A375 (cell line): ENCODE results near the gene DLEU7. TPM values are rescaled to one million over a fixed set of nuclear protein-coding genes. Genes with fewer than 3 reads are reported as not detected.

Experiments
- small RNA-seq: library from RNA; depleted of rRNA; stranded (forward); fragments of <200 nt; gene quantifications from one replicate; pipeline ENCODE3, GENCODE V24; 2014
- total RNA-seq: library from RNA; depleted of rRNA; stranded (reverse); fragments of >200 nt; shearing (Covaris generic); gene quantifications from 2 replicates; pipeline ENCODE4 v1.2.3, GENCODE V29; 2014; rRNA removed

DLEU7 gene
- not detected in 2 replicates for total RNA-seq

DNA sequence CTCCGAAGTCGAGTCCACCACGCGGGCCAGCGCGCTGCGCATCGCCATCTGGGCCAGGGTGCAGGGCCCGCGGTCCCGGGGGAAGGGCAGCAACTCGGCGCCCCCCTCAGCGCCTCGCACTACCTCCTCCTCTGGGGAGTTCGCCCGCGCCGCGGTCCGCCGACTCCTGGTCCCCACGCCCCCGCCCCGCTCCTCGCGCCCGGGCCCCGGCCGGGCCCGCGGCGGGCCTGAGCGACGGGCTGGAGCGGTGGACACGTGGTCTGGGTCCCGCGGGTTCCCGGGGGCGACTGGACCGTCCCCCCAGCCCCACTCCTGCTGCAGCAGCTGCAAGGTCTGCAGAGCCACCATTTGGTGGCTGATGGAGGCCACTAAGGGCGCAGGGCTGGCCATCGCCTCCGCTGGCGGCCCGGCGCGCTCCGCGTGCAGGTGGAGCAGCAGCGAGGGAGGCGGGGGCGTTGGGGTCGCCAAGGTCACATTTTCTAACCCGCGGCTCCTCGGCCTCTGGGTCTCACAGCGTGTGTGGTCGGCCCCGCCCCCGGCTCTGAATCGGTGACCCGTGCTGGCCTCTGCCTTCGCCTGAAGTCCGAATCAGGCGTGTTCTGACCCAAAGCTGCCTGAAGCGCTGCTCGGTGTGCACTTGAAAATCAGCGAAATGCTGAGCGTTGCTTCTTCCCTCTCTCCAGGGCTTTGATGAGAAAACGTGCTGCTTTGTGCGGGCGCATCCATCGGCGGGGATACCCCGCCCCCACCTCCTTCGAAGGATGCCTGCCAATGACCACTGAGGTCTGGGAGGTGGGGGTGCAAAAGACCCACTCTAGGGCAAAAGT, at the start of gene DLEU7:
TSS of gene DLEU7 (minus strand) at position 436 of the 827 bp plus-strand sequence. CDS start at position 390, 46 bp downstream.

Small RNA genes lying within 50 kb of the gene (small RNA-seq; reads per million reads assigned to genes)
- 1.8 reads per million, percentile 70 among the genes with 10 or more reads in this experiment for gene RNA5SP28

Other genes starting within 250 kb of the DLEU7 start
- gene RNASEH2B, start 66.1 kb upstream of the DLEU7 start, total RNA-seq, result 44.7 and 64.6 TPM in 2 replicates